Large intestine (tissue), 3 donors: Measurements from ENCODE around the gene KIAA0319L. TPM values are rescaled to one million over a fixed set of nuclear protein-coding genes. Genes with fewer than 3 reads are reported as not detected.
A peak's percentile ranks its signal among the peaks of the same experiment; 100 is the strongest.
"Not testable (repeated sequence)": the region's sequence is repeated elsewhere in the genome, so short reads cannot be mapped to it uniquely, and the experiment has no call there.

Source experiments
- DNase-seq, 2 donors: peaks; one replicate each; pipeline versions ENCODE4 v3.0.0 to v3.0.0-alpha.2; 2013
- H3K27ac ChIP-seq: one replicate; pipeline ENCODE4 v1.5.1; 2013; ENCODE audit warnings: low read length
- H3K27me3 ChIP-seq: 2 replicates; pipeline ENCODE4 v1.6.1; 2013; ENCODE audit warnings: low read length; ENCODE audit not compliant: control insufficient read depth, insufficient read depth
- H3K36me3 ChIP-seq: 2 replicates; pipeline ENCODE4 v1.6.1; 2013; ENCODE audit warnings: low read length; ENCODE audit not compliant: control insufficient read depth, insufficient read depth
- H3K4me1 ChIP-seq: one replicate; pipeline ENCODE4 v1.6.1; 2013; ENCODE audit warnings: low read length; ENCODE audit not compliant: control insufficient read depth, insufficient read depth
- H3K4me3 ChIP-seq: one replicate; pipeline ENCODE4 v1.5.1; 2013; ENCODE audit warnings: low read length
- H3K9me3 ChIP-seq: one replicate; pipeline ENCODE4 v1.6.1; 2013; ENCODE audit warnings: mild to moderate bottlenecking, low read depth, low read length, moderate library complexity; ENCODE audit not compliant: control insufficient read depth
- WGBS: methylation state at CpG from one replicate; pipeline ENCODE4 v1.1.5; 2013; ENCODE audit warnings: low lambda C conversion rate; ENCODE audit not compliant: insufficient coverage; 5-methylcytosine and 5-hydroxymethylcytosine counted together
- polyA plus RNA-seq: library from polyadenylated mRNA; unstranded; fragments of 120-200 nt; gene quantifications from one replicate; pipeline ENCODE4 v1.2.1, GENCODE V29; 2013

The KIAA0319L gene
- polyA plus RNA-seq, 1 donor = 60.3 TPM

GRCh38 chr1:35585805-35586204 lies 28.6 kb upstream of the KIAA0319L start:
- not testable (repeated sequence) for DNase-seq, H3K4me1 ChIP-seq, H3K27me3 ChIP-seq, H3K27ac ChIP-seq, H3K9me3 ChIP-seq, H3K4me3 ChIP-seq, H3K36me3 ChIP-seq
- WGBS = no CpG with 5 or more reads among the region's 1 CpG

- Histone ChIP-seq H3K9me3 (no peaks in the 10 kb centered on the region), H3K27me3 (no peaks in the 10 kb centered on the region), H3K36me3 (no peaks in the 10 kb centered on the region), H3K4me3 (no peak overlapping the region), H3K4me1 (no peaks in the 10 kb centered on the region), H3K27ac (no peak overlapping the region)
- no peak for DNase-seq
- WGBS = no CpG with 5 or more reads among the region's 3 CpGs
These were observed 28.1 kb upstream of the KIAA0319L start for GRCh38 chr1:35585281-35585680.

- peaks cover 12% of the 10 kb centered on the region for H3K4me1 ChIP-seq
- H3K9me3 ChIP-seq, DNase-seq, H3K36me3 ChIP-seq, H3K4me3 ChIP-seq, H3K27ac ChIP-seq: not testable (repeated sequence)
- no CpG with 5 or more reads among the region's 9 CpGs for whole genome bisulfite sequencing
- H3K27me3 ChIP-seq = peaks cover 23% of the 10 kb centered on the region
These were observed 24.4 kb upstream of the KIAA0319L start for GRCh38 chr1:35581621-35582020.

- Histone ChIP-seq H3K36me3 (no peaks in the 10 kb centered on the region), H3K4me1 (peaks cover 12% of the 10 kb centered on the region), H3K9me3 (peaks cover 7% of the 10 kb centered on the region), H3K4me3 (no peak overlapping the region), H3K27ac (no peak overlapping the region), H3K27me3 (peaks cover 29% of the 10 kb centered on the region)
- WGBS = 67% methylated on average over 1 of the region's 4 CpGs
- DNase-seq = no peak
These were observed 23.8 kb upstream of the KIAA0319L start for GRCh38 chr1:35580949-35581388.

GRCh38 chr1:35577071-35577998 lies 20.1 kb upstream of the KIAA0319L start:
- no peaks in the 10 kb centered on the region for H3K36me3 ChIP-seq
- H3K27ac ChIP-seq = no peak overlapping the region
- H3K9me3 ChIP-seq = peaks cover 11% of the 10 kb centered on the region
- peaks cover 64% of the 10 kb centered on the region for H3K27me3 ChIP-seq
- H3K4me1 ChIP-seq = peaks cover 21% of the 10 kb centered on the region
- peak; percentile 37 to 80 for DNase-seq
- H3K4me3 ChIP-seq = peak overlapping the region; percentile 47
- WGBS = 0% methylated on average over 1 of the region's 70 CpGs

- WGBS = no CpG with 5 or more reads among the region's 37 CpGs
- Histone ChIP-seq H3K27me3 (peaks cover 70% of the 10 kb centered on the region), H3K4me1 (peaks cover 21% of the 10 kb centered on the region), H3K9me3 (peaks cover 11% of the 10 kb centered on the region)
- not testable (repeated sequence) for H3K36me3 ChIP-seq, H3K4me3 ChIP-seq, DNase-seq, H3K27ac ChIP-seq
These were observed 19.5 kb upstream of the KIAA0319L start for GRCh38 chr1:35576766-35577070.

- Histone ChIP-seq H3K4me3 (no peak overlapping the region), H3K36me3 (no peaks in the 10 kb centered on the region), H3K9me3 (peaks cover 11% of the 10 kb centered on the region), H3K27ac (no peak overlapping the region), H3K4me1 (peaks cover 21% of the 10 kb centered on the region), H3K27me3 (peaks cover 75% of the 10 kb centered on the region)
- DNase-seq = no peak
- no CpG with 5 or more reads among the region's 10 CpGs for WGBS
These were observed 19.0 kb upstream of the KIAA0319L start for GRCh38 chr1:35576061-35576765.

- H3K4me1 ChIP-seq = peaks cover 21% of the 10 kb centered on the region
- H3K27me3 ChIP-seq = peaks cover 83% of the 10 kb centered on the region
- H3K27ac ChIP-seq = no peak overlapping the region
- H3K4me3 ChIP-seq = no peak overlapping the region
- no peaks in the 10 kb centered on the region for H3K36me3 ChIP-seq
- WGBS = no CpG with 5 or more reads among the region's 5 CpGs
- peaks cover 11% of the 10 kb centered on the region for H3K9me3 ChIP-seq
- no peak for DNase-seq
These were observed 18.3 kb upstream of the KIAA0319L start for GRCh38 chr1:35575416-35575958.

- DNase-seq = peak in 1 of 2 donors; percentile 50
- no peak overlapping the region for H3K4me3 ChIP-seq
- WGBS = no CpG with 5 or more reads among the region's 30 CpGs
- H3K27ac ChIP-seq = no peak overlapping the region
- peaks cover 11% of the 10 kb centered on the region for H3K9me3 ChIP-seq
- H3K27me3 ChIP-seq = peaks cover 86% of the 10 kb centered on the region
- peaks cover 21% of the 10 kb centered on the region for H3K4me1 ChIP-seq
- no peaks in the 10 kb centered on the region for H3K36me3 ChIP-seq
These were observed 17.6 kb upstream of the KIAA0319L start for GRCh38 chr1:35574655-35575415.

- no peak for DNase-seq
- no peak overlapping the region for H3K27ac ChIP-seq
- peaks cover 21% of the 10 kb centered on the region for H3K4me1 ChIP-seq
- H3K9me3 ChIP-seq = peaks cover 11% of the 10 kb centered on the region
- H3K4me3 ChIP-seq = no peak overlapping the region
- H3K27me3 ChIP-seq = peaks cover 86% of the 10 kb centered on the region
- whole genome bisulfite sequencing = no CpG with 5 or more reads among the region's 48 CpGs
- H3K36me3 ChIP-seq = no peaks in the 10 kb centered on the region
These were observed 17.0 kb upstream of the KIAA0319L start for GRCh38 chr1:35574125-35574654.
